ENCODE data around the gene NBPF11. TPM values are rescaled to one million over a fixed set of nuclear protein-coding genes. Genes with fewer than 3 reads are reported as not detected.

The NBPF11 gene
- total RNA-seq, 1 experiment from 2014 or later = 6.0 TPM

DNA sequence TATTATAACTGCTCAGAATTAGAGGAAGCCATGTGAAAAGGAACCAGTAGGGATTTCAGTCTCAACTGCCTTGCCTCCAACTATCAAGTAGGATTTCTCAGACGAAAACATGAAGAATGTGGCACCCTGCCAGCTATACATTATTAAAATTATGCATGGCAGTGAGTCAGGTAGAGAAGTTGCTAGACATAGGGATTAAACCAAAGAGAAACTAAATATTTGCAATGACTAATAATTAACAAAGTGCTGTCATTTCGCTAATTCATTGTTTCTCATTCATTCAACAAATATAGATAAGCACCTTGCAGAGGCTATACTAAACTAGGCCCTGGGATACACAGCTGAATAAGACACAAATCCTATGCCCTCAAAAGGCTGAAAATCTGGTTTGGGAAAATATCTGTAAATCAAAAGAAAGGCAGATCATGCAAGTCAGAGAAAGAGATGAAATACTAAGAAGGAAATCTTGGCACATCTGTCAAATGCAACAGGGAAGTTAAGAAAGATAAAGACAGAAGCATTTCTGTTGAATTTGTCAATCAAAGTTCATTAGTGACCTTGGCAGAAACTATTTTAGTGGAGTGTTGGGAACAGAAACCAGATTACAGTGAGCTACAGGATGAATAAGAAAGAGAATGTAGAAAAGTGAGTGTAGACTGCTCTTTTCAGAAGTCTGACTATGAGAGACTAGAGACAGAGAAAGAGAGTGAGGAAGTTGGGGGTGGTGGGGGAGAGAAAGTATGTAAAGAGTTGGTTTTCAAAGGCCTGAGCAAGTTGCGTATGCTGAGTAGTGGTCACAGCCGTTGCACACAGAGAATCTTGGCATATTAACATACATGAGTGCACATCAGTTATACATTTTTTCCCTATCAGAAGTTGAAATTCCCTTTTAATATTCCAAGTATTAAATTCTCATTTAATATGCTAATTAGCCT is 14.7 kb upstream of the NBPF11 start:
- no peaks in the 10 kb centered on the region for H3K9me2 ChIP-seq (ENCODE audit: insufficient read depth)
- no peaks in the 10 kb centered on the region for H4K20me1 ChIP-seq (ENCODE audit: insufficient read depth)
- POLR2A ChIA-PET = no interaction called here
- H3K79me2 ChIP-seq (ENCODE audit: insufficient read depth, low read length) = no peaks in the 10 kb centered on the region
- no peak overlapping the region for H3K27ac ChIP-seq (ENCODE audit: low read depth, low read length)
- TF ChIP-seq POLR2AphosphoS5 (IDR thresholded peaks at IDR 0.05; ENCODE audit: low read depth, low read length) (no peak), TCF7L2 (IDR thresholded peaks at IDR 0.05; ENCODE audit: borderline replicate concordance, extremely low read depth, insufficient read depth, insufficient read length) (no peak), EZH2phosphoT487 (IDR thresholded peaks at IDR 0.05; ENCODE audit: borderline replicate concordance) (no peak), SRF (IDR thresholded peaks at IDR 0.05; ENCODE audit: low read depth) (no peak), POLR2A (IDR thresholded peaks at IDR 0.05; ENCODE audit: borderline replicate concordance, extremely low read depth, insufficient read depth, insufficient read length) (no peak), CEBPB (IDR thresholded peaks at IDR 0.05; ENCODE audit: low read depth) (no peak), JUND (IDR thresholded peaks at IDR 0.05) (no peak), ZFX (IDR thresholded peaks at IDR 0.05) (no peak), SIN3A (IDR thresholded peaks at IDR 0.05; ENCODE audit: low read depth) (no peak), ELF1 (IDR thresholded peaks at IDR 0.05; ENCODE audit: borderline replicate concordance, low read depth) (no peak), EGR1 (IDR thresholded peaks at IDR 0.05; ENCODE audit: low read depth) (no peak), EZH2 (IDR thresholded peaks at IDR 0.05) (no peak), CBX3 (IDR thresholded peaks at IDR 0.05; ENCODE audit: low read depth) (no peak), SP1 (IDR thresholded peaks at IDR 0.05; ENCODE audit: low read depth) (no peak), FOSL1 (IDR thresholded peaks at IDR 0.05; ENCODE audit: low read depth) (no peak), RAD21 (IDR thresholded peaks at IDR 0.05; ENCODE audit: low read depth) (no peak)
- TF ChIP-seq, protein P1, sequence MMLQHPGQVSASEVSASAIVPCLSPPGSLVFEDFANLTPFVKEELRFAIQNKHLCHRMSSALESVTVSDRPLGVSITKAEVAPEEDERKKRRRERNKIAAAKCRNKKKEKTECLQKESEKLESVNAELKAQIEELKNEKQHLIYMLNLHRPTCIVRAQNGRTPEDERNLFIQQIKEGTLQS (IDR thresholded peaks at IDR 0.05) = no peak
- TF ChIP-seq, protein P2, sequence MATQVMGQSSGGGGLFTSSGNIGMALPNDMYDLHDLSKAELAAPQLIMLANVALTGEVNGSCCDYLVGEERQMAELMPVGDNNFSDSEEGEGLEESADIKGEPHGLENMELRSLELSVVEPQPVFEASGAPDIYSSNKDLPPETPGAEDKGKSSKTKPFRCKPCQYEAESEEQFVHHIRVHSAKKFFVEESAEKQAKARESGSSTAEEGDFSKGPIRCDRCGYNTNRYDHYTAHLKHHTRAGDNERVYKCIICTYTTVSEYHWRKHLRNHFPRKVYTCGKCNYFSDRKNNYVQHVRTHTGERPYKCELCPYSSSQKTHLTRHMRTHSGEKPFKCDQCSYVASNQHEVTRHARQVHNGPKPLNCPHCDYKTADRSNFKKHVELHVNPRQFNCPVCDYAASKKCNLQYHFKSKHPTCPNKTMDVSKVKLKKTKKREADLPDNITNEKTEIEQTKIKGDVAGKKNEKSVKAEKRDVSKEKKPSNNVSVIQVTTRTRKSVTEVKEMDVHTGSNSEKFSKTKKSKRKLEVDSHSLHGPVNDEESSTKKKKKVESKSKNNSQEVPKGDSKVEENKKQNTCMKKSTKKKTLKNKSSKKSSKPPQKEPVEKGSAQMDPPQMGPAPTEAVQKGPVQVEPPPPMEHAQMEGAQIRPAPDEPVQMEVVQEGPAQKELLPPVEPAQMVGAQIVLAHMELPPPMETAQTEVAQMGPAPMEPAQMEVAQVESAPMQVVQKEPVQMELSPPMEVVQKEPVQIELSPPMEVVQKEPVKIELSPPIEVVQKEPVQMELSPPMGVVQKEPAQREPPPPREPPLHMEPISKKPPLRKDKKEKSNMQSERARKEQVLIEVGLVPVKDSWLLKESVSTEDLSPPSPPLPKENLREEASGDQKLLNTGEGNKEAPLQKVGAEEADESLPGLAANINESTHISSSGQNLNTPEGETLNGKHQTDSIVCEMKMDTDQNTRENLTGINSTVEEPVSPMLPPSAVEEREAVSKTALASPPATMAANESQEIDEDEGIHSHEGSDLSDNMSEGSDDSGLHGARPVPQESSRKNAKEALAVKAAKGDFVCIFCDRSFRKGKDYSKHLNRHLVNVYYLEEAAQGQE (IDR thresholded peaks at IDR 0.05; ENCODE audit: low read depth) = no peak
- TF ChIP-seq, protein P3, sequence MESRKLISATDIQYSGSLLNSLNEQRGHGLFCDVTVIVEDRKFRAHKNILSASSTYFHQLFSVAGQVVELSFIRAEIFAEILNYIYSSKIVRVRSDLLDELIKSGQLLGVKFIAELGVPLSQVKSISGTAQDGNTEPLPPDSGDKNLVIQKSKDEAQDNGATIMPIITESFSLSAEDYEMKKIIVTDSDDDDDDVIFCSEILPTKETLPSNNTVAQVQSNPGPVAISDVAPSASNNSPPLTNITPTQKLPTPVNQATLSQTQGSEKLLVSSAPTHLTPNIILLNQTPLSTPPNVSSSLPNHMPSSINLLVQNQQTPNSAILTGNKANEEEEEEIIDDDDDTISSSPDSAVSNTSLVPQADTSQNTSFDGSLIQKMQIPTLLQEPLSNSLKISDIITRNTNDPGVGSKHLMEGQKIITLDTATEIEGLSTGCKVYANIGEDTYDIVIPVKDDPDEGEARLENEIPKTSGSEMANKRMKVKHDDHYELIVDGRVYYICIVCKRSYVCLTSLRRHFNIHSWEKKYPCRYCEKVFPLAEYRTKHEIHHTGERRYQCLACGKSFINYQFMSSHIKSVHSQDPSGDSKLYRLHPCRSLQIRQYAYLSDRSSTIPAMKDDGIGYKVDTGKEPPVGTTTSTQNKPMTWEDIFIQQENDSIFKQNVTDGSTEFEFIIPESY (IDR thresholded peaks at IDR 0.05; ENCODE audit: extremely low read depth, insufficient replicate concordance, low read length) = no peak
- TF ChIP-seq, protein P4, sequence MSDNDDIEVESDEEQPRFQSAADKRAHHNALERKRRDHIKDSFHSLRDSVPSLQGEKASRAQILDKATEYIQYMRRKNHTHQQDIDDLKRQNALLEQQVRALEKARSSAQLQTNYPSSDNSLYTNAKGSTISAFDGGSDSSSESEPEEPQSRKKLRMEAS (IDR thresholded peaks at IDR 0.05) = no peak
- H3K27me3 ChIP-seq (ENCODE audit: insufficient read depth, low read length) = no peaks in the 10 kb centered on the region
- CTCF ChIA-PET = no interaction called here
- H2AFZ ChIP-seq (ENCODE audit: low read depth, low read length, poor library complexity, severe bottlenecking) = no peak overlapping the region
- H3K4me1 ChIP-seq (ENCODE audit: control insufficient read depth in 1 of 2, insufficient read depth in 2 of 2, low read length in 2 of 2) = no peaks in the 10 kb centered on the region
- H3K9me3 ChIP-seq (ENCODE audit: control insufficient read depth in 1 of 2, insufficient read depth in 1 of 2, low read depth in 1 of 2, low read length in 2 of 2) = no peaks in the 10 kb centered on the region
- no TSS peak for BruUV-seq (replicated peaks)
- H3K4me2 ChIP-seq (ENCODE audit: low read length) = no peak overlapping the region
- intact Hi-C loops (cut with micrococcal nuclease) = no loop called here
- ATAC-seq (no peak), DNase-seq (ENCODE audit: low read depth, low spot score) (no peak)
- no peaks in the 10 kb centered on the region for H3K36me3 ChIP-seq (ENCODE audit: control insufficient read depth in 1 of 2, insufficient read depth in 2 of 2, low read length in 2 of 2)
- H3K9ac ChIP-seq (ENCODE audit: low read length) = no peak overlapping the region
- RAD21 ChIA-PET (ENCODE audit: low non-redundant PET in 1 of 2, low total read pairs in 2 of 2, uncharacterized antibody in 2 of 2, unreplicated experiment in 2 of 2) = no interaction called here
- no peak overlapping the region for H3K4me3 ChIP-seq (replicated peaks in 1 of 2; ENCODE audit: low read depth in 1 of 2, low read length in 2 of 2)

Data from HCT116 (cell line).